Tibial nerve (tissue), 4 donors: ENCODE results near the gene TBC1D16.

Source experiments
- CTCF ChIP-seq, 5 experiments: fragments of 200-600 bp in 3 of 5; fragments of 450-650 bp in 2 of 5; sonication (generic) in 3 of 5; IDR thresholded peaks; one replicate each; pipeline ENCODE4 v1.5.1; 2016 to 2019; ENCODE audit warnings: antibody characterized with exemption in 5 of 5, mild to moderate bottlenecking in 3 of 5, moderate library complexity in 2 of 5
- EP300 ChIP-seq, 2 donors: sonication (generic); formaldehyde crosslinking; IDR thresholded peaks; one replicate each; pipeline ENCODE4 v1.6.1; 2017; ENCODE audit warnings: antibody characterized with exemption in 2 of 2, mild to moderate bottlenecking in 1 of 2
- POLR2A ChIP-seq, 2 donors: fragments of 450-650 bp; IDR thresholded peaks; one replicate each; pipeline ENCODE4 v1.6.1; 2017; ENCODE audit warnings: antibody characterized with exemption in 2 of 2, mild to moderate bottlenecking in 2 of 2, moderate library complexity in 2 of 2

GRCh38 chr17:79992649-79993389 lies 42.9 kb downstream of the TBC1D16 start:
- no peak for TF ChIP-seq POLR2A (IDR thresholded peaks at IDR 0.05)
- TF ChIP-seq CTCF (IDR thresholded peaks at IDR 0.05), result no peak
- no peak for TF ChIP-seq EP300 (IDR thresholded peaks at IDR 0.05)
